ENCODE results near the gene IFITM2.
A peak's percentile ranks its signal among the peaks of the same experiment; 100 is the strongest.
"Not testable (repeated sequence)": the region's sequence is repeated elsewhere in the genome, so short reads cannot be mapped to it uniquely, and the experiment has no call there.

The IFITM2 gene

GRCh38 chr11:325796-326591 is 18.4 kb downstream of the IFITM2 start:
- no peak for DNase-seq (ENCODE audit: low spot score)

GRCh38 chr11:326592-326841 is 18.9 kb downstream of the IFITM2 start:
- DNase-seq (ENCODE audit: low spot score): no peak

- peak; percentile 58 for DNase-seq (ENCODE audit: low spot score)
Measured at GRCh38 chr11:326842-327580, 19.4 kb downstream of the IFITM2 start.

- DNase-seq (ENCODE audit: low spot score): no peak
Measured at GRCh38 chr11:327581-327923, 19.9 kb downstream of the IFITM2 start.

- no peak for DNase-seq (ENCODE audit: low spot score)
Measured at GRCh38 chr11:328012-328411, 20.4 kb downstream of the IFITM2 start.

- not testable (repeated sequence) for DNase-seq (ENCODE audit: low spot score)
Measured at GRCh38 chr11:328516-329100, 21.0 kb downstream of the IFITM2 start.

- DNase-seq (ENCODE audit: low spot score): no peak
Measured at GRCh38 chr11:329886-330253, 22.3 kb downstream of the IFITM2 start.

GRCh38 chr11:330307-330693 is 22.7 kb downstream of the IFITM2 start:
- no peak for DNase-seq (ENCODE audit: low spot score)

GRCh38 chr11:330694-331357 is 23.2 kb downstream of the IFITM2 start:
- DNase-seq (ENCODE audit: low spot score): no peak

GRCh38 chr11:331358-332060 is 23.9 kb downstream of the IFITM2 start:
- DNase-seq (ENCODE audit: low spot score): no peak

GRCh38 chr11:332651-333480 is 25.2 kb downstream of the IFITM2 start:
- DNase-seq (ENCODE audit: low spot score): no peak

- not testable (repeated sequence) for DNase-seq (ENCODE audit: low spot score)
Measured at GRCh38 chr11:333616-334263, 26.1 kb downstream of the IFITM2 start.

GRCh38 chr11:334264-334994 is 26.8 kb downstream of the IFITM2 start:
- no peak for DNase-seq (ENCODE audit: low spot score)

- DNase-seq (ENCODE audit: low spot score): no peak
Measured at GRCh38 chr11:335779-336658, 28.4 kb downstream of the IFITM2 start.

- no peak for DNase-seq (ENCODE audit: low spot score)
Measured at GRCh38 chr11:336659-337198, 29.1 kb downstream of the IFITM2 start.

GRCh38 chr11:337711-338110 is 30.1 kb downstream of the IFITM2 start:
- no peak for DNase-seq (ENCODE audit: low spot score)

GRCh38 chr11:339963-340362 is 32.3 kb downstream of the IFITM2 start:
- DNase-seq (ENCODE audit: low spot score): no peak

- no peak for DNase-seq (ENCODE audit: low spot score)
Measured at GRCh38 chr11:340539-341512, 33.2 kb downstream of the IFITM2 start.
